ENCODE results near the gene BLACAT1. TPM values are rescaled to one million over a fixed set of nuclear protein-coding genes. Genes with fewer than 3 reads are reported as not detected.
A peak's percentile ranks its signal among the peaks of the same experiment; 100 is the strongest.

BLACAT1 gene
- total RNA-seq, 2 donors from 2014 or later = 1.0 TPM; not detected in 1

DNA sequence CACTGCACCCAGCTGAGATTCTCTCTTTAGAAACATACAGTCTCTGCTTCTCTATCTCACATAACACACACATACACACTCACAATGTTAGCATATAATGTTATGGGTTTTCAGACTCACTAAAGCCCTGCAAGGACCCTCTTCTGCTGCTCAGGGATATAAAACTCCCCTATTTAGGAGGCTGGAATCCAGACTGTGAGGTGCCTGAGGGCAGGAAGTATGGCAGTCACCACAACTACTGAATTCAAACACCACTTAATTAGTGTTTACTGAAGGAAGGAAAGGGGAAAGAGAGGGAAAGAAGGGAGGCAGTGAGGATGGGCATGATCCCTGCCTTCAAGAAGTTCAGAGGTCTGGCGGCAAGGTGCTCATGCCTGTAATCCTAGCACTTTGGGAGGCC lies 40.8 kb upstream of the BLACAT1 start:
- no peak for ATAC-seq
- Histone ChIP-seq H3K4me3 (no peak overlapping the region), H3K9me3 (no peaks in the 10 kb centered on the region), H3K27me3 (no peaks in the 10 kb centered on the region), H3K4me1 (peaks cover 29% of the 10 kb centered on the region), H3K27ac (no peak overlapping the region), H3K36me3 (replicated peaks in 1 of 2; ENCODE audit: insufficient read depth in 1 of 2, low read depth in 2 of 2) (no peaks in the 10 kb centered on the region)
- intact Hi-C loops (cut with DNase I) = no loop called here
- DNase-seq = no peak
- WGBS, 2 donors = 100% methylated on average over 1 of the region's 1 CpG
- TF ChIP-seq POLR2A (IDR thresholded peaks at IDR 0.05) (no peak), CTCF (IDR thresholded peaks at IDR 0.05) (no peak)

- 41 to 42% methylated on average over 9 of the region's 9 CpGs for WGBS, 2 donors
- ATAC-seq = peak; percentile 38
- Histone ChIP-seq H3K27ac (peak overlapping the region in 2 of 4 donors; percentile 12 to 48), H3K9me3 (no peaks in the 10 kb centered on the region), H3K36me3 (replicated peaks in 1 of 2; ENCODE audit: insufficient read depth in 1 of 2, low read depth in 2 of 2) (no peaks in the 10 kb centered on the region), H3K4me1 (peaks cover 30% of the 10 kb centered on the region), H3K4me3 (no peak overlapping the region), H3K27me3 (no peaks in the 10 kb centered on the region)
- peak in 2 of 4 donors; percentile 13 to 36 for DNase-seq
- TF ChIP-seq POLR2A (IDR thresholded peaks at IDR 0.05) (no peak), CTCF (IDR thresholded peaks at IDR 0.05) (no peak)
- intact Hi-C loops (cut with DNase I) = no loop called here
Measured at GRCh38 chr1:205495237-205495823, 39.5 kb upstream of the BLACAT1 start.

- H3K9me3 ChIP-seq = no peaks in the 10 kb centered on the region
- no peak overlapping the region for H3K27ac ChIP-seq
- no peak for TF ChIP-seq POLR2A (IDR thresholded peaks at IDR 0.05)
- TF ChIP-seq CTCF (IDR thresholded peaks at IDR 0.05) = no peak
- DNase-seq = no peak
- ATAC-seq = no peak
- H3K27me3 ChIP-seq = no peaks in the 10 kb centered on the region
- H3K4me1 ChIP-seq = peaks cover 30% of the 10 kb centered on the region
- H3K4me3 ChIP-seq = no peak overlapping the region
- 86 to 93% methylated on average over 4 of the region's 4 CpGs for WGBS, 2 donors
- H3K36me3 ChIP-seq (replicated peaks in 1 of 2; ENCODE audit: insufficient read depth in 1 of 2, low read depth in 2 of 2) = no peaks in the 10 kb centered on the region
- intact Hi-C loops (cut with DNase I) = loop anchor here (5.0 kb wide), 1 partner anchor 33 kb away; no protein-coding TSS in a partner anchor
Measured at GRCh38 chr1:205494115-205494514, 38.3 kb upstream of the BLACAT1 start.

DNA sequence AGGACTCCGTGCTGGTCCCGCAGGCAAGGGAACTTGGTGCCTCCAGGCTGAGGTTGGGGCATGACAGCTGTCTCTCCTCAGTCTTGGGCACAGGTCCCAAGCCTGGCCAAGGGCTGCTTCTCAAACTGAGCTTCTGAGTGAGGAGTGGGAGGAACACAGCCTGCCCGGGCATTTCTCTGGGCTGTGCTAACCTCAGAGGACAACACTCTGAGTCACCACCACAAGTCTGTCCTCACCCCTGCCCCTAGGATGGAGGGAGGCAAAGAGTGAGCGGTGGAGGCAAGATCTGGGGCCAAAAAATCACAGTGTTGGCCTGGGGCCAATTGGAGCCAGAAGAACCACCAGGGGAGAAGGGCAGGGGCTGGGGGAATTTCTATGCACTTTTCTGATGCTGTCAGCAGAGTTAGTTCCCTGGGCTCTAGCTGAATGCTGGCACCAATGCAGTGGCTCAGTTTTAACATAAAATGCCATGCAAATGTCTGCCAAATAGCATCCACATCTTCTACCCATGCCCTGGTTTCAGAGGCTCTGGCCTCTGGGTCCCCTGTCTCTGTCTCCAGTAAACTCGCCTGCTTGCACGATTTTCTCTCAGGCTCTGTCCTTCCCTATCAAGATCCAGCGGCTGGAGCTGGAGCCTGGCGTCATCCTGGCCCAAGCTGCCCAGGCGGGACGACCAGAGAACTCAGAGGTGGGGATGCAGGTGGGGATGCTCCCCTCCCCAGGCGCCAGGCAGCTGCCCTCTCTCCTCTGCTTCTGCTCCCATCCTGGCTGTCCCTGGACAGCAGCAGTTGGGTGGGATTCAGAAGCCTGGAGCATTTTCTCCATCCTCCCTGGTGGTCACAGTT lies 37.6 kb upstream of the BLACAT1 start:
- H3K4me3 ChIP-seq = no peak overlapping the region
- ATAC-seq = peak; percentile 59
- peaks cover 30% of the 10 kb centered on the region for H3K4me1 ChIP-seq
- no peak for TF ChIP-seq CTCF (IDR thresholded peaks at IDR 0.05)
- TF ChIP-seq POLR2A (IDR thresholded peaks at IDR 0.05) = no peak
- WGBS, 2 donors = 53 to 61% methylated on average over 11 of the region's 11 CpGs
- no peaks in the 10 kb centered on the region for H3K9me3 ChIP-seq
- DNase-seq = peak; percentile 36 to 45 (median 40)
- H3K27me3 ChIP-seq = no peaks in the 10 kb centered on the region
- peak overlapping the region in 3 of 4 donors; percentile 7 to 51 (median 14) for H3K27ac ChIP-seq
- intact Hi-C loops (cut with DNase I) = loop anchor here (5.0 kb wide), 1 partner anchor 34 kb away; no protein-coding TSS in a partner anchor
- H3K36me3 ChIP-seq (replicated peaks in 1 of 2; ENCODE audit: insufficient read depth in 1 of 2, low read depth in 2 of 2) = no peaks in the 10 kb centered on the region

Data from body of pancreas (tissue), 4 donors.